Hematopoietic multipotent progenitor cell treated with erythropoietin and hydrocortisone succinate and interleukin-3 and kit ligand, for 8 days (in vitro differentiated cells): ENCODE measurements around the gene UQCRHL.
"Not testable (repeated sequence)": the region's sequence is repeated elsewhere in the genome, so short reads cannot be mapped to it uniquely, and the experiment has no call there.

Experiments
- DNase-seq: peaks from one replicate; pipeline ENCODE4 v3.0.0-alpha.2; 2015

Gene UQCRHL

DNA sequence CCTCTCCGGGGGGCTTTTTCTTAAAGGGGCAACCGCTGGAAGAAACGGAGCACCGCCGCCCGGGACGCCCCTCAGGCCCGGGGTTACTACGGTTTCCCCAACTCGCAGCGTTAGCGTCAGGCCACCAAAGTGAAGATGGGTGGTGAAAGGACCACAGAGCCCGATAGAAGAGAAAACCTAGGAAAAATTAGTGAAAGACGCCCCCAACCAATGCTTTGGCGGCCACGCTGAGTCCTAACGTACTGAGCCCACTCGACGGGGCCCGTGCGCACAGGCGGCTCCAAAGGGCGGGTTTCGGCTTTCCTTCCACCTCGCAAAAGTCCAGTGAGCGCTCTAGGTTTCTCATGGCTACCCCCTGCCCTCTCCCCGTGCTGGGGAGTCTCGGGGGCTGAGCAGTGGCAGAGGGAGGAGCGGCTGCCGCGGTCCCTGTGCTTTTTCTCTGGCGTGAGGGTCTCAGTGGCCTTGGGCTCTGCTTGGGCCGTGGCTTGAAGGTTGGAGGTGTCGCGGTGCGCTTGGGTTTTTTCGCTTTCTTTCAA is 27.8 kb upstream of the UQCRHL start:
- no peak for DNase-seq

DNA sequence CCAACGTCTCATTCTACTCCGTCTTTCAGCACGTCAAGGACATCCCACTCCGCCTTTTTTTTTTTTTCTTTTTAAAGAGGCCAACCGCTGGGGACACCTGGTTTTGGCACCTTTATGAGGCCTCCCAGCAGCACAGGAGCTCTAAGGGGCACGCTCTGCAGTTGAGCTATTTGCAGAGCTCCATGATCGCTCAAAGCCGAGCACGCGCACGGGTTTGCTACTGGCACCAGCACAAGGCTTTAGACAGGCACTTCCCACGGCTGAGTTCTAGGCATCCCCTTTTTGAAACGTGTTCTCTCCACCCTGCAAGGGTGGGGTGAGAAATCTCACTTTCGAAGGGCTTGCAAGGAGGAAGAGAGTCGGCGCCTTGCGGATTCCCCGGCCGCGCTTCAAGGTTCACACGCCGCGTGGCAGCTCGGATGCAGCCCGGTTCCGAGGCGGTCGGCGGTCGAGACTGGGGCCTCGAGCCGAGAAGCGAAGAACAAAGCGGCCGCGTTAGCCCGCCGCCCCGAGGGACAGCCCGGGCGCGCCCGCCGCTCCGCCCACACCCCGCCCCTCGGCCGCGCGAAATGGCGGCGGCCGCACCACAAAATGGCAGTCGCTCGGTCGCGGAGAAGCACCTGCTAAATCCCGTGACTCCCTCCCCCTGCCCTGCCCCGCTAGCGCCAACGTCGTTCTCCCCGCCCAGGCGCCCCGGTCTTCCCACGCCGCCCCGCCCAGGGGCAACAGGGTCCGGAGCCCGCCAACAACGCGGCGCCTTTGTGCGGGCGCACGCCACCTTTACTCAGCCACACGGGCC is 27.2 kb upstream of the UQCRHL start:
- peak; percentile 93 for DNase-seq

GRCh38 chr1:15833842-15834405 is 26.5 kb upstream of the UQCRHL start:
- DNase-seq: no peak

GRCh38 chr1:15833069-15833679 is 25.7 kb upstream of the UQCRHL start:
- DNase-seq: peak; percentile 38

DNA sequence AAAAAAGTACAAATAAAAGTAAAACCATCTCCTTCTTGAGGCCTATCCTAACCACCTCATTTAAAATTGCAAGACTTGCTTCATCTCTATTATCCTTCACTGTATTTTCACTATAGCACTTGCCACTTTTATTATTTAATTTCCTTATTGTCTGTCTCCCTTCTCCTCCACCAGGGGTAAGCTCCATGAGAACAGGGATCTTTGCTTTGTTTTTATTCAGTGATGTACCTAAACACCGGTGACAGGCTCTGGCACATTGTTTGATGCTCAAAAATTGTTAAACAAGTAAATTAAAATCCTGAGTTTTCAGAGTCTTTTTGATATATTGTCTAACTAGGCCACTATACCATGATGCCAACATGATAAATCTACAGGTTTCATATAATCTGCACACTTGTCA is 22.8 kb upstream of the UQCRHL start:
- no peak for DNase-seq

GRCh38 chr1:15828931-15829330 is 21.5 kb upstream of the UQCRHL start:
- DNase-seq: not testable (repeated sequence)

GRCh38 chr1:15827567-15827966 is 20.1 kb upstream of the UQCRHL start:
- not testable (repeated sequence) for DNase-seq

- DNase-seq: no peak
These were observed 19.5 kb upstream of the UQCRHL start for GRCh38 chr1:15826810-15827507.

GRCh38 chr1:15825800-15826199 is 18.4 kb upstream of the UQCRHL start:
- DNase-seq: no peak

DNA sequence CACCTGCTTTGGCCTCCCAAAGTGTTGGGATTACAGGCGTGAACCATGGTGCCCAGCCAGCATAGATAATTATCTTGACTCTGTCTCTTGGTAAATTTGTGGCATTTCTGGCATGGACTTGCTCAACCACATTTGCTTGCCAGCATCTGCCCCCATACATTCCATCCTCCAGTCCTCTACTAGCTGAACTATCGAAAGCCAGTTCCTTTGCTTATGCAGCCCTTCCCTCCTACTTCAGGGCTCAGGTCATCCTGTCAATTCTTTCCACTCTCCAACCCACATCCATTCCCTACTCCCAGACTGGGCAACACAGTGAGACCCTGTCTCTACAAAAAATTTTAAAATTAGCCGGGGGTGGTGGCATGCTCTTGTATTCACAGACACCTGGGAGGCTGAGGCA is 13.0 kb upstream of the UQCRHL start:
- no peak for DNase-seq

GRCh38 chr1:15816674-15817073 is 9.2 kb upstream of the UQCRHL start:
- DNase-seq: no peak

DNA sequence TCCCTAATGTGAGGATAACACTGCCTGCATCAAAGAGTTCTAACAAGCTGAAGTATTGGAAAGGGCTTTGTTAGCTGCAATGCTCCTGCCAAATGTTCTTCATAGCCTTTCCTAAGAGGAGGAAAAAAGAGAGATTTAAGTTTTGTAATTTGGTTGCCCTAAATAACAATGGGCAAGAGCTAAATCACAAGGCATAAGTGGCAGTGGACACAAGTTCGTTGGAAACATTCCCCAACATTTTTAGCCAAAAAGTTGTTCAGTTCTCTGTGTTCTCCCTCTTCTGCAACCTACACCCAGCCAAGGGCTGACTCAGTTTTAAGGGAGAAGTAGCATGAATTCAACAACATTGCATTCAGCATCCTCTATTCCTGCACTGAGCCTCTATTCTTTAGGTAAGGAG is 2.6 kb upstream of the UQCRHL start:
- DNase-seq: no peak

- no peak for DNase-seq
These were observed 1.5 kb upstream of the UQCRHL start for GRCh38 chr1:15808955-15809354.

DNA sequence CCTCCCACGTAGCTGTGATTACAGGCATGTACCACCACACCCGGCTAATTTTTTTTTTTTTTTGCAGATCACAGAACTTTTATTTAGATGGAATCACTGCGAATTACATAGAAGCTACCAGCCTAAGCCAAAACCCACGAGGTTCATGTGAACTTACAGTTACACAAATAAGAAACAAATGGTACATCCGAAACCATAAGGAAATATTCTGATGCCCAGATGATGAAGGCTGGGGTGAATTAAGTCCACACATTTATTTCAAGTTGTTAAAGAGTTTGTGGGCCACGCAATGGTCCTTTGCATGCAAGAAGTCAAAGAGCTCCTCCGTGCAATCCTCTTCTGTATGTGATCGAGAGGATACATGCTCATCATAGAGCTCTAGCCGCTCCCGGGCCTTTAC is 328 bp downstream of the UQCRHL start:
- DNase-seq: no peak

GRCh38 chr1:15804060-15804459 is 3.4 kb downstream of the UQCRHL start:
- no peak for DNase-seq

- peak; percentile 47 for DNase-seq
These were observed 4.1 kb downstream of the UQCRHL start for GRCh38 chr1:15803380-15803779.

DNA sequence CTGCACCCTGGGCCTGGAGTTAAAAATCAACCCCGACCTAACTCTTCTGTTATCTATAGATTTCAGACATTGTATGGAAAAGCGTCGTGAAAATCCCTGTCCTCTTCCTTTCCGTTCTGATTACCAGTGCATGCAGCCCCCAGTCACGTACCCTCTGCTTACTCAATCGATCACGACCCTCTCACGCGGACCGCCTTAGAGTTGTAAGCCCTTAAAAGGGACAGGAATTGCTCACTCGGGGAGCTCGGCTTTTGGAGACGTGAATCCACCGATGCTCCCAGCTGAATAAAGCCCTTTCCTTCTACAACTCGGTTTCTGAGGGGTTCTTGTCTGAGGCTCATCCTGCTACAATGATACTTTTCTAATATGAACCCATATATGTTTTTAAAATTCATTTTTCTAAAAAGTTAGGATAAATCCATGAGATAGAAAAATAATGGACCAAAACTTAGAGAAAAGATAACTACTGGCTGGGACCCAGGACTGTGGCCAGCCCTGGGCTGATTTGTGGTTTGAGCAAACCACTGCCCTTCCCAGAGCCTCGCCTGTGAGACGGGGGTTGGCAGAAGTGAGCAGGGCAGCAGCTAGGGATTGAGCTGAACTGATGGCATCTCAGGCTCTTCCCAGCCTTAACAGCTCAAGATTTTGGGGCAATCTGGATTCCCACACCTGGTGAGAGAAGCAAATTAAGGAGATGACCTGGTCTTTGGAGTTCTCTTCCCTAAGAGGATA is 5.0 kb downstream of the UQCRHL start:
- DNase-seq: peak; percentile 51

DNA sequence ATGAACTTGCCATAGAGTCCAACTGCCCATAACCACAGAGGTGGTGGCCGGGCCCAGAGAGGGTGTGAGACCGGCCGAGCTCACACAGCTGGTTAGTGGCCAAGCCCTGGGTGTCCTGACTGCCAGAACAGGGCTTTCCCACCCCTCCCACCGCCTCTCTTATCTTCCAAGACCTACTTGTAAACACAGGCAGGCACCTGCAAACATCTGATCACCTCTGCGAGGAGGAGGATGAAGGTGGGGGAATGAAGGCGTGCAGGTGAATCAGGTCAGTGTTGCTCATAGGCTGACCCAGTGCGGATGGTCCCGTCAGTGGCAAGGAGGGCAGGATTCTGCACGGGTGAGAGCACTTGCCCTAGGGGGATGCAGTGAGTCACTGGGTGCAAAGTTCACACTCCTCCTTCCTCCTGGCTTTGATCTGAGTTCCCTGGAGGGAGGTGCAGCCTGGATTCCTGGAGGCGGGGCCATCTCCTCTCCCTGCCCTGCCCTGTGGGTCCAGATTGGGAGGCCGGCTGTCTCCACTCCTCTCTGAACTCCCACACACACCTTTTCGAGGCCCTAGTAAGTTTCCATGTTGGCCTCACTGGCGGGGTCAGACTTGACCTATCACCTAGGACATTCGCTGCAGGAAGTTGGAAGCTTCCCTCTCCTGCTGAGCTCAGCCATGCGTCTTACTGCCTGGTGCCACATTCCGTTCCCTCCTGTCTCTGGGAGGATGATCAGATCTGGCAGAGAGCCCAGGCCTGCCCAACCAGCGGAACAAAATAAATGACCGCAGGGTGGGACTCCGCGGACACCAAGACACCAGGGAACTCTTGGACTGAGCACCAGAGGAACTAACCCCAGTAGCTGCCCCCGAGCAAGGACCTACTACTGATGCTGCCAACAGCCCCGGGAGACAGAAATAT is 7.3 kb downstream of the UQCRHL start:
- DNase-seq: no peak

DNA sequence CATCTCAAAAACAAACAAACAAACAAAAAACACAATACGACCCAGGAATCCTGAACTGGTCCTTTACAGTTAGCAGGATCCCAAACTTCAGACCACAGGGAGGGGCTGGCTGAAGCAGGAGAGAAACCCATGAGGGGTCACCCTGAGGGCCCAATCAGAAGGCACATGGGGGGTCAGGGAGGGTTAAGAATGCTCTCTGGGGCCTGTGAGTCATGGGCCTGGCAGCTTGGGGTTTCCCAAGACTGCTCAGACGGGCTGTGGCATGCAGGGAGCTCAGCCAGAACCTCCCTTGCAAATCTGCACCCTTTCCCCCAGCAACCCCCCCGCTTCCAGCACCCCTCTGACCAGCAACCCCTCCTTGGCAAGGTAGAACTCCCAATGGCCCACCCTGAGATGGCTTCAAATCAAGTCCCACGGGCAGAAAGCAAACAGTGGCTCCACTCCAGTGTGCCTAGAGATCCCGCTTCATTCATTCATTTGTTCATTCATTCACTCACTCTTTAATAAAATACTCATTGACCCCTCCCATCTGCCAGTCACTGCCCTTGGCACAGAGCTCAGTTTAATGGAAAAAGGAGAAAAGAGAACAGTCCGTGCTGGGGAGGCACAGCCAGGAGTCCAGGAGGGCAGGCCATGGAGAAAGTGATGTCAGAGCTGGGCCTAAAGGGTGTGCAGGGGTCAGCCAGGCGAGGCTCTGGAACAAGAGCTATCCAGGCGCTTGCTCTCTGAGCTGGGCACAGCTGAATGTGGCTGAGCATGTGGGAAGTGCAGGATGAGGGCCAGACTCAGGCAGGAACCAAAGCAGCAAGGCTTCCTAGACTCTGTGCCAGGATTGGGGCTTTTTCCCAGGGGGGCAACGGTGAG is 8.2 kb downstream of the UQCRHL start:
- DNase-seq: no peak

DNA sequence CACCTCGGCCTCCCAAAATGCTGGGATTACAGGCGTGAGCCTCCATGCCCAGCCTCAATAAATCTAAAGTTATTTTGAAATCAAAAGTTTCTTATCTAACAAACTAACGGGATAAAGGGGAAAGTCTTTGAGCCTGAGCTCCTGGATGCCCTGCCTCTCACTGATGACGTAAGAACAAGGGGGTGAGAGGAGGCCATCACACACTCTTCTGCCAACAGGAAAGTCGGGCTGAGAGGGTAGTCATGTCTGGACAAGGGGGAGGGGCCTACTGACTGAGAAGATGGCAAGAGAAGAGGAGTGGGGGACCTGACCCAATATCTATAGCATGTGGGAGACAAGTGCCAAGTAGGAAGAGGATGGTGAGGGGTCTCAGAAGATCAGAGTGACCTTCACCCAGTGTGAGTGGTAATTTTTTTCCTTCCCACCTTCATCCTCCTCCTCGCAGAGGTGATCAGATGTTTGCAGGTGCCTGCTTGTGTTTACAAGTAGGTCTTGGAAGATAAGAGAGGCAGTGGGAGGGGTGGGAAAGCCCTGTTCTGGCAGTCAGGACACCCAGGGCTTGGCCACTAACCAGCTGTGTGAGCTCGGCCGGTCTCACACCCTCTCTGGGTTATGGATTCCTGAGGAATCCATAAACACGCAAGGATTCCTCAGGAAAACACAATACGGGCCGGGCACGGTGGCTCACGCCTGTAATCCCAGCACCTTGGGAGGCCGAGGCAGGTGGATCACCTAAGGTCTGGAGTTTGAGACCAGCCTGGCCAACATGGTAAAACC is 9.6 kb downstream of the UQCRHL start:
- no peak for DNase-seq
